ENCODE measurements around the gene LIM2. TPM values are rescaled to one million over a fixed set of nuclear protein-coding genes. Genes with fewer than 3 reads are reported as not detected.
"Not testable (repeated sequence)": the region's sequence is repeated elsewhere in the genome, so short reads cannot be mapped to it uniquely, and the experiment has no call there.

LIM2 gene
- total RNA-seq, 1 donor from 2014 or later: not detected

DNA sequence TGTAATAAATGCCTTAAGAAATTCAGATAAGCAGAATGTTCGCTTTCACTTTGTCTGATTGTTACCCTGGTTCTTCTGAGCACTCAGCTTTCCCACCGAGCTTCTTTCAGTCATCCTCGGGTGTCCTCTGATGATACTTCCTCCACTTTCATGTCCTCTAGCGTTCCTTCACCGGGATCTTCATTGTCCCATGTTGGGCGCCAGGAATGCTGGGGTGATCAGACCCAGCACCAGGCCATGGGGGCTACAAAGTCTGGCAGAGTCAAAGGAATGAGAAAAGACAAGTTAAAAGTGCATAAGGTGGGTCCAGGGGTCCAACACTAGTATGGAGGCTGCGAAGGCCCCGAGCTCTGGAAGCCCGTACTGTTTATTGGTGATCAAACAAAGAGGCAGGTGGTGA, 14.3 kb upstream of the LIM2 start:
- DNase-seq (no peak), ATAC-seq (no peak)
- intact Hi-C loops (cut with DNase I): no loop called here
- Histone ChIP-seq H3K36me3 (no peaks in the 10 kb centered on the region), H3K4me3 (no peak overlapping the region), H3K9me3 (peaks cover 20% of the 10 kb centered on the region), H3K27ac (no peak overlapping the region), H3K4me1 (no peaks in the 10 kb centered on the region), H3K27me3 (ENCODE audit: low read depth) (no peaks in the 10 kb centered on the region)
- TF ChIP-seq CTCF (IDR thresholded peaks at IDR 0.05): no peak

- H3K4me3 ChIP-seq; DNase-seq; H3K27me3 ChIP-seq (ENCODE audit: low read depth); H3K4me1 ChIP-seq; ATAC-seq; intact Hi-C loops (cut with DNase I); H3K36me3 ChIP-seq; H3K27ac ChIP-seq: not testable (repeated sequence)
- peaks cover 20% of the 10 kb centered on the region for H3K9me3 ChIP-seq
These were observed 12.2 kb upstream of the LIM2 start for GRCh38 chr19:51399936-51400335.

GRCh38 chr19:51399231-51399630, 11.5 kb upstream of the LIM2 start:
- Histone ChIP-seq H3K4me1 (peaks cover 11% of the 10 kb centered on the region), H3K4me3 (no peak overlapping the region), H3K36me3 (no peaks in the 10 kb centered on the region), H3K27me3 (ENCODE audit: low read depth) (no peaks in the 10 kb centered on the region), H3K27ac (no peak overlapping the region), H3K9me3 (peaks cover 20% of the 10 kb centered on the region)
- no peak for DNase-seq
- TF ChIP-seq CTCF (IDR thresholded peaks at IDR 0.05): no peak
- intact Hi-C loops (cut with DNase I): no loop called here
- no peak for ATAC-seq

DNA sequence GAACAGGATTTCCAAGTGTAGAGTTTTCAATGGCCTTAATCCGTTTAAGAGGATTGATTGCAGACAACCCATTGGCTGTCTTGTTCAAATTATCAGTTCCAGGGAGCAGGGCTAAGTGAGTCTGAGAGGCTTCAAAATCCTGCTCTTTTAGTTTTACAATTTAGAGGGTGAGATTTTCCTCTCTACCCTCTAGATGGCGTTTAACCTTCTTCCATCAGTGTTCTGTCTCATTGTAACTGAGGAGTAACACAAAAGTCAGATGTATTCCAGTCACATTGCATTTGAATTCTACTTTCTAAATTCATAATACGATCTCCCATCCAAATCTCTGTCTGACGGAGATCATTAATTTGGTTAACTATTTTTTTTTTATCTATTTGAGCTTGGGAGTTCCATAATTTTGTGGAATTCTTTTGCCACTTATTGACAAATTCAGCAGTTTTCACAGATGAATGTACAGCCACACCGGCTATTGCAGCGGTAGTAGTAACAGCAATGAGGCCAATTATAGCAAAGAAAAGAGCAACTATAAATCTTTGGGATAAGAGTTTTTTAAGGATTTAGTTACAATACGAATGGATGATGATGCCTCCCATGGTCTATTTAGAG, 10.4 kb upstream of the LIM2 start:
- peak; percentile 53 for TF ChIP-seq CTCF (IDR thresholded peaks at IDR 0.05)
- H3K9me3 ChIP-seq: peaks cover 19% of the 10 kb centered on the region
- H3K36me3 ChIP-seq: no peaks in the 10 kb centered on the region
- no peak for DNase-seq
- no peak overlapping the region for H3K27ac ChIP-seq
- no peaks in the 10 kb centered on the region for H3K27me3 ChIP-seq (ENCODE audit: low read depth)
- H3K4me1 ChIP-seq: peaks cover 11% of the 10 kb centered on the region
- intact Hi-C loops (cut with DNase I): no loop called here
- no peak overlapping the region for H3K4me3 ChIP-seq
- no peak for ATAC-seq

DNA sequence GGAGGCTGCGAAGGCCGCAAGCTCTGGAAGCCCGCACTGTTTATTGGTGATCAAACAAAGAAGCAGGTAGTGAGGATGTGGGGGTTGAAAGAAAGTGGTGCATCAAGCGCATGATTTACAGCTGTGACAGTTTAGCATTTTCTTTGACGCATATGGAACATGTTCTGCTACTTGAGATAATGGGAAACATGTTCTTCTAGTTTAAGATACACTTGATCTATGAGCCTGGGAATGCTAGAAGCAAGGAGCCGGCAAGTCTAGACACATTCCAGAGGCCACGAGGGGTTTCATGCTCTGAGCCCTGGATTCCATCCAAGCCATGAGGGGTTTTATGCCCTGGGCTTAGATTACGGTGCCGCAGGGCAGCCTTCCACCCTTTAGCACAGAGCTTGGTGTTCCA, 9.7 kb upstream of the LIM2 start:
- DNase-seq; H3K4me3 ChIP-seq; H3K27me3 ChIP-seq (ENCODE audit: low read depth); H3K36me3 ChIP-seq; intact Hi-C loops (cut with DNase I); ATAC-seq; H3K27ac ChIP-seq: not testable (repeated sequence)
- peaks cover 12% of the 10 kb centered on the region for H3K9me3 ChIP-seq
- peaks cover 11% of the 10 kb centered on the region for H3K4me1 ChIP-seq

- Histone ChIP-seq H3K27me3 (ENCODE audit: low read depth) (no peaks in the 10 kb centered on the region), H3K27ac (no peak overlapping the region), H3K9me3 (no peaks in the 10 kb centered on the region), H3K4me3 (no peak overlapping the region), H3K36me3 (no peaks in the 10 kb centered on the region), H3K4me1 (peaks cover 11% of the 10 kb centered on the region)
- intact Hi-C loops (cut with DNase I): no loop called here
- DNase-seq (no peak), ATAC-seq (no peak)
- no peak for TF ChIP-seq CTCF (IDR thresholded peaks at IDR 0.05)
These were observed 8.4 kb upstream of the LIM2 start for GRCh38 chr19:51396175-51396574.

Measured in lower lobe of right lung (tissue), 2 donors.